DOHH2 (cell line): Measurements from ENCODE around the gene UBXN10.

Experiments
- H3F3A ChIP-seq: fragments of 200-600 bp; sonication (generic), shearing (Covaris generic); 2 replicates; pipeline ENCODE4 v1.6.0; 2016; ENCODE audit warnings: antibody characterized with exemption, mild to moderate bottlenecking; ENCODE audit not compliant: control insufficient read depth, insufficient read depth
- H3K27ac ChIP-seq: fragments of 200-600 bp; sonication (generic); 2 replicates; pipeline ENCODE4 v1.5.1; 2014; ENCODE audit warnings: low read depth, mild to moderate bottlenecking, low read length, moderate library complexity
- H3K27me3 ChIP-seq: fragments of 200-600 bp; sonication (generic); 2 replicates; pipeline ENCODE4 v1.6.1; 2014; ENCODE audit warnings: mild to moderate bottlenecking, low read length, mixed read lengths; ENCODE audit not compliant: control insufficient read depth
- H3K36me3 ChIP-seq: fragments of 200-600 bp; sonication (generic); 2 replicates; pipeline ENCODE4 v1.6.1; 2014; ENCODE audit warnings: mild to moderate bottlenecking, low read length, moderate library complexity, mixed read lengths; ENCODE audit not compliant: control insufficient read depth
- H3K4me1 ChIP-seq: fragments of 200-600 bp; sonication (generic); 2 replicates; pipeline ENCODE4 v1.6.1; 2014; ENCODE audit warnings: mild to moderate bottlenecking, low read length, mixed read lengths; ENCODE audit not compliant: control insufficient read depth
- H3K4me2 ChIP-seq: fragments of 200-600 bp; sonication (generic); 2 replicates; pipeline ENCODE4 v1.6.0; 2014; ENCODE audit warnings: mild to moderate bottlenecking, low read length, moderate library complexity
- H3K4me3 ChIP-seq: fragments of 200-600 bp; sonication (generic); 2 replicates; pipeline ENCODE4 v1.5.1; 2014; ENCODE audit warnings: mild to moderate bottlenecking, low read length, mixed read lengths
- H3K79me2 ChIP-seq: fragments of 200-600 bp; sonication (generic); 2 replicates; pipeline ENCODE4 v1.6.1; 2014; ENCODE audit warnings: mild to moderate bottlenecking, low read length, mixed read lengths; ENCODE audit not compliant: control insufficient read depth
- H3K9me2 ChIP-seq: fragments of 200-600 bp; sonication (generic); replicated peaks from 2 replicates; pipeline ENCODE4 v1.6.1; 2014; ENCODE audit warnings: mild to moderate bottlenecking, low read length, mixed read lengths; ENCODE audit not compliant: control insufficient read depth
- H3K9me3 ChIP-seq: fragments of 200-600 bp; sonication (generic); 2 replicates; pipeline ENCODE4 v1.6.1; 2014; ENCODE audit warnings: antibody characterized with exemption, low read length, mixed read lengths; ENCODE audit not compliant: control insufficient read depth, insufficient read depth
- H4K20me1 ChIP-seq: fragments of 200-600 bp; sonication (generic); 2 replicates; pipeline ENCODE4 v1.6.0; 2014; ENCODE audit warnings: low read depth, mild to moderate bottlenecking, antibody characterized with exemption, low read length, moderate library complexity; ENCODE audit not compliant: control insufficient read depth, insufficient read depth
- CTCF ChIP-seq: fragments of 200-600 bp; sonication (generic); IDR thresholded peaks from one replicate; pipeline ENCODE4 v1.5.1; 2014; ENCODE audit warnings: antibody characterized with exemption, mild to moderate bottlenecking, low read depth, low read length; ENCODE audit not compliant: poor library complexity, severe bottlenecking
- EZH2phosphoT487 ChIP-seq: fragments of 200-600 bp; sonication (generic); IDR thresholded peaks from 2 replicates; pipeline ENCODE4 v1.6.1; 2017; ENCODE audit warnings: borderline replicate concordance, mild to moderate bottlenecking, antibody characterized with exemption, low read length, moderate library complexity, mixed read lengths

Gene UBXN10

GRCh38 chr1:20194224-20194623 is 8.3 kb downstream of the UBXN10 start:
- H3K27me3 ChIP-seq = peaks cover 24% of the 10 kb centered on the region
- H3K27ac ChIP-seq = no peak overlapping the region
- H3K4me1 ChIP-seq = peaks cover 8% of the 10 kb centered on the region
- H4K20me1 ChIP-seq = no peaks in the 10 kb centered on the region
- no peak for TF ChIP-seq CTCF
- TF ChIP-seq EZH2phosphoT487 = no peak
- H3K9me3 ChIP-seq = no peaks in the 10 kb centered on the region
- no peak overlapping the region for H3K4me2 ChIP-seq
- no peak overlapping the region for H3K4me3 ChIP-seq
- H3K9me2 ChIP-seq = no peaks in the 10 kb centered on the region
- no peaks in the 10 kb centered on the region for H3F3A ChIP-seq
- no peaks in the 10 kb centered on the region for H3K36me3 ChIP-seq
- H3K79me2 ChIP-seq = no peaks in the 10 kb centered on the region

- H3K4me3 ChIP-seq = no peak overlapping the region
- no peaks in the 10 kb centered on the region for H3K36me3 ChIP-seq
- no peak overlapping the region for H3K27ac ChIP-seq
- peaks cover 24% of the 10 kb centered on the region for H3K27me3 ChIP-seq
- no peaks in the 10 kb centered on the region for H3K79me2 ChIP-seq
- H3K4me2 ChIP-seq = peak overlapping the region; percentile 32; the same call in 1 of the 2 replicates
- H3K4me1 ChIP-seq = peaks cover 15% of the 10 kb centered on the region
- no peaks in the 10 kb centered on the region for H3K9me3 ChIP-seq
- no peaks in the 10 kb centered on the region for H3K9me2 ChIP-seq
- H3F3A ChIP-seq = no peaks in the 10 kb centered on the region
- TF ChIP-seq EZH2phosphoT487 (no peak; the same call in 1 of the 2 replicates), CTCF (peak; percentile 96)
- no peaks in the 10 kb centered on the region for H4K20me1 ChIP-seq
These were observed 9.0 kb downstream of the UBXN10 start for GRCh38 chr1:20194757-20195461.

GRCh38 chr1:20195462-20195780 is 9.5 kb downstream of the UBXN10 start:
- Histone ChIP-seq H3K4me3 (no peak overlapping the region), H3K27me3 (peaks cover 26% of the 10 kb centered on the region), H3F3A (no peaks in the 10 kb centered on the region), H4K20me1 (no peaks in the 10 kb centered on the region), H3K27ac (no peak overlapping the region), H3K9me2 (no peaks in the 10 kb centered on the region), H3K36me3 (no peaks in the 10 kb centered on the region), H3K79me2 (no peaks in the 10 kb centered on the region), H3K4me1 (peaks cover 19% of the 10 kb centered on the region), H3K9me3 (no peaks in the 10 kb centered on the region), H3K4me2 (no peak overlapping the region)
- TF ChIP-seq CTCF (peak; percentile 60), EZH2phosphoT487 (no peak)
